WTC11 (cell line): ENCODE data around the gene COL27A1. TPM values are rescaled to one million over a fixed set of nuclear protein-coding genes. Genes with fewer than 3 reads are reported as not detected.
A peak's percentile ranks its signal among the peaks of the same experiment; 100 is the strongest.

Source experiments
- ATAC-seq: fragments of 200-7000 bp; cut with Tn5 transposase; 2 replicates; pipeline ENCODE4 v1.10.0; 2021; ENCODE audit warnings: mild to moderate bottlenecking, moderate library complexity
- CTCF ChIA-PET: fragments of 300-600 bp; sonication (Branson Sonifier 250); formaldehyde crosslinking; loops from one replicate; lab custom pipeline; 2021; ENCODE audit warnings: antibody characterized with exemption; lab: Charles Lee
- POLR2A ChIA-PET: fragments of 350-600 bp; sonication (Branson Sonifier 250); formaldehyde crosslinking; loops from one replicate; lab custom pipeline; 2021; ENCODE audit warnings: antibody characterized with exemption; lab: Charles Lee
- DNase-seq: peaks from one replicate; pipeline ENCODE4 v3.0.0; 2021; ENCODE audit warnings: low spot score
- H3K27ac Mint-ChIP-seq: 2 replicates; pipeline ENCODE4 v1.8.0; 2021; ENCODE audit warnings: mixed read lengths
- H3K27me3 Mint-ChIP-seq: 2 replicates; pipeline ENCODE4 v1.8.0; 2021; ENCODE audit warnings: low read depth, mild to moderate bottlenecking, moderate library complexity, mixed read lengths
- H3K36me3 Mint-ChIP-seq: 2 replicates; pipeline ENCODE4 v1.8.0; 2021; ENCODE audit warnings: mixed read lengths
- H3K4me1 Mint-ChIP-seq: 2 replicates; pipeline ENCODE4 v1.8.0; 2022; ENCODE audit warnings: mixed read lengths
- H3K4me3 Mint-ChIP-seq: 2 replicates; pipeline ENCODE4 v1.8.0; 2021; ENCODE audit warnings: mild to moderate bottlenecking, moderate library complexity, mixed read lengths
- H3K9me3 Mint-ChIP-seq: 2 replicates; pipeline ENCODE4 v1.8.0; 2021; ENCODE audit warnings: mixed read lengths
- ELF4 ChIP-seq: sonication (generic); formaldehyde crosslinking; IDR thresholded peaks from 2 replicates; pipeline ENCODE4 v1.8.1; 2022; ENCODE audit warnings: low read depth, mild to moderate bottlenecking, moderate library complexity, missing genetic modification reagents
- FOXJ3 ChIP-seq: sonication (generic); formaldehyde crosslinking; IDR thresholded peaks from 2 replicates; pipeline ENCODE4 v1.9.0; 2021; ENCODE audit warnings: missing genetic modification reagents, mild to moderate bottlenecking, borderline replicate concordance
- GABPB1 ChIP-seq: sonication (generic); formaldehyde crosslinking; IDR thresholded peaks from 2 replicates; pipeline ENCODE4 v1.8.1; 2023; ENCODE audit warnings: mild to moderate bottlenecking, missing genetic modification reagents
- HMGA2 ChIP-seq: fragments of 250-450 bp; sonication (Bioruptor Pico); IDR thresholded peaks from 2 replicates; pipeline ENCODE4 v1.4.0; 2021; ENCODE audit warnings: mild to moderate bottlenecking, moderate library complexity
- IRF1 ChIP-seq: sonication (generic); formaldehyde crosslinking; IDR thresholded peaks from 2 replicates; pipeline ENCODE4 v1.8.0; 2023; ENCODE audit warnings: missing genetic modification reagents
- JAZF1 ChIP-seq: fragments of 250-450 bp; sonication (Bioruptor Pico); IDR thresholded peaks from 2 replicates; pipeline ENCODE4 v1.9.0; 2021; ENCODE audit warnings: moderate library complexity, mild to moderate bottlenecking, inconsistent platforms
- KAT7 ChIP-seq: sonication (generic); formaldehyde crosslinking; IDR thresholded peaks from 2 replicates; pipeline ENCODE4 v1.8.1; 2023; ENCODE audit warnings: missing genetic modification reagents, mild to moderate bottlenecking, borderline replicate concordance
- RELA ChIP-seq: sonication (generic); formaldehyde crosslinking; IDR thresholded peaks from 2 replicates; pipeline ENCODE4 v1.8.1; 2022; ENCODE audit warnings: missing genetic modification reagents, mild to moderate bottlenecking, borderline replicate concordance
- SMAD3 ChIP-seq: sonication (generic); formaldehyde crosslinking; IDR thresholded peaks from 2 replicates; pipeline ENCODE4 v1.8.0; 2022; ENCODE audit warnings: missing genetic modification reagents, mild to moderate bottlenecking, borderline replicate concordance
- SMAD4 ChIP-seq: sonication (generic); formaldehyde crosslinking; IDR thresholded peaks from 2 replicates; pipeline ENCODE4 v1.8.0; 2022; ENCODE audit warnings: mild to moderate bottlenecking, missing genetic modification reagents
- TEAD1 ChIP-seq: sonication (generic); formaldehyde crosslinking; IDR thresholded peaks from 2 replicates; pipeline ENCODE4 v1.8.0; 2022; ENCODE audit warnings: mild to moderate bottlenecking, missing genetic modification reagents
- TEAD4 ChIP-seq: sonication (generic); formaldehyde crosslinking; IDR thresholded peaks from 2 replicates; pipeline ENCODE4 v1.8.0; 2022; ENCODE audit warnings: mild to moderate bottlenecking, missing genetic modification reagents
- ZNF138 ChIP-seq: sonication (generic); formaldehyde crosslinking; conservative IDR thresholded peaks from 2 replicates; pipeline ENCODE4 v1.8.1; 2022; ENCODE audit warnings: mild to moderate bottlenecking, moderate library complexity, missing genetic modification reagents
- ZNF263 ChIP-seq: sonication (generic); formaldehyde crosslinking; IDR thresholded peaks from 2 replicates; pipeline ENCODE4 v1.8.1; 2022; ENCODE audit warnings: low read depth, mild to moderate bottlenecking, moderate library complexity, missing genetic modification reagents
- ZNF416 ChIP-seq: fragments of 250-450 bp; sonication (Bioruptor Pico); IDR thresholded peaks from 2 replicates; pipeline ENCODE4 v1.9.0; 2021; ENCODE audit warnings: mild to moderate bottlenecking, inconsistent platforms
- ZSCAN18 ChIP-seq: fragments of 250-450 bp; sonication (Bioruptor Pico); IDR thresholded peaks from 2 replicates; pipeline ENCODE4 v2.1.2; 2022; ENCODE audit warnings: mild to moderate bottlenecking, moderate library complexity
- total RNA-seq: library from RNA; stranded (reverse); gene quantifications from 3 replicates; pipeline ENCODE4 v1.2.3, GENCODE V29; 2021
- TF ChIP-seq, protein P1 (sequence below): sonication (generic); formaldehyde crosslinking; IDR thresholded peaks from 2 replicates; pipeline ENCODE4 v1.8.1; 2023; ENCODE audit warnings: mild to moderate bottlenecking, missing genetic modification reagents, moderate library complexity

Gene COL27A1
- total RNA-seq, 1 experiment from 2014 or later, result 47.5 TPM

GRCh38 chr9:114313186-114313585 is 157.8 kb downstream of the COL27A1 start (continued):
- no peak for TF ChIP-seq IRF1 (CRISPR knock-in tag)
- TF ChIP-seq HMGA2 (CRISPR knock-in tag), result no peak
- no peak for TF ChIP-seq ELF4
- TF ChIP-seq, all 79 proteins: peak for 0

- Mint-ChIP-seq H3K4me1 (0 out of 2 replicates have a peak, but pooled peaks cover 3% of the 10 kb centered on the region), H3K36me3 (0 out of 2 replicates have a peak, but pooled peaks cover 4% of the 10 kb centered on the region), H3K27ac (no peak overlapping the region), H3K27me3 (peaks cover 5% of the 10 kb centered on the region), H3K9me3 (peaks cover 5% of the 10 kb centered on the region; the same call in 1 of the 2 replicates), H3K4me3 (no peak overlapping the region)
- TF ChIP-seq ZNF416 (CRISPR knock-in tag) (0 out of 2 replicates have a peak, but pooled peaks have one; percentile 25), JAZF1 (CRISPR knock-in tag) (no peak)
- ChIA-PET CTCF (interaction anchor here (0.9 to 1.8 kb wide), 5 partner anchors 23 to 232 kb away, joined by 3 to 10 read pairs (median 5); no protein-coding TSS in a partner anchor), POLR2A (no interaction called here)
- no peak for DNase-seq
- no peak for ATAC-seq
These were observed 159.0 kb downstream of the COL27A1 start for GRCh38 chr9:114314256-114314867.

DNA sequence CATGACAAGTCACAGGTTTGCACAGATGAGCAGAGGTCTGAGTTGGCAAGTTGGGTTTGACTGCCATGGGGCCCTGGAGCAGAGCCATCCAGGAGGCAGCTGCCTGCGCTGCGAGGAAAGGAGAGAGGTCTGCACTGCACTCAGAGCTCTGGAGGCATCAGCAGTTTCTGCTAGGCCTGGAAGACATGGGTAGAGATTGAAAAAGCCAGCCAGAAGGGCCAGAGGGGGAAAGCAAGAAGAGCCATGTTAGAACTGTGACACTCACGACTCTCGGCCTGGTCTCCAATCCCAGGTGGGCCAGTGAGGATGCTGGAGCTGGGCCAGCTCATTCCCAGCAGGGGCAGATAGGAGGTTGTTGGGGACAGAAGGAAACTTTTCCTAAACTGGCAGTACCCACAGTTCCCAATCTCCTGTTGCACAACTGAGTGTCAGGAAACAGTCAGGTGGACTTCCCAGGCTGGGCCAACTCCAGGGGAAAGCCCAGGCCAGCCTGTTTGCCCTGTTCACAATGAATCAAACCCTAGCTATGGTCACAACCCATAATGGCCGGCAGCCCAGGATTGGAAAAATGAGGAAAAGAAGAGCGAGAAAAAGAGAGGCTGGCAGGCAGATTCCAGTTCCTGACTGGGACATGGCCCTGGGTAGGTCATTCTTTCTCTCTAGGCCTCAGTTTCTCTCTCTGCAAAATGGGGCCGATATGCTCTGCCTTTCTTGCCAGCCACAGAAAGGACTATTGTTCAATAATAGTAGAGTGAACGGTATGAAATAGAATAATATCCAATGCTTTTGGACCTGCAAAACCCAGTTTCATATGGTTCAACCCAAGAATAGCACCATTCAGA is 159.8 kb downstream of the COL27A1 start:
- ChIA-PET POLR2A (no interaction called here), CTCF (interaction anchor here (0.9 to 1.8 kb wide), 4 partner anchors 24 to 232 kb away, joined by 3 to 10 read pairs (median 6); no protein-coding TSS in a partner anchor)
- ATAC-seq, result no peak
- Mint-ChIP-seq H3K27ac (no peak overlapping the region), H3K4me3 (no peak overlapping the region), H3K36me3 (0 out of 2 replicates have a peak, but pooled peaks cover 3% of the 10 kb centered on the region), H3K27me3 (peaks cover 5% of the 10 kb centered on the region), H3K9me3 (peaks cover 5% of the 10 kb centered on the region; the same call in 1 of the 2 replicates), H3K4me1 (0 out of 2 replicates have a peak, but pooled peaks cover 3% of the 10 kb centered on the region)
- TF ChIP-seq TEAD1 (CRISPR knock-in tag) (no peak), GABPB1 (CRISPR knock-in tag) (no peak), RELA (CRISPR knock-in tag) (no peak), ZNF416 (CRISPR knock-in tag) (no peak)
- no peak for DNase-seq

DNA sequence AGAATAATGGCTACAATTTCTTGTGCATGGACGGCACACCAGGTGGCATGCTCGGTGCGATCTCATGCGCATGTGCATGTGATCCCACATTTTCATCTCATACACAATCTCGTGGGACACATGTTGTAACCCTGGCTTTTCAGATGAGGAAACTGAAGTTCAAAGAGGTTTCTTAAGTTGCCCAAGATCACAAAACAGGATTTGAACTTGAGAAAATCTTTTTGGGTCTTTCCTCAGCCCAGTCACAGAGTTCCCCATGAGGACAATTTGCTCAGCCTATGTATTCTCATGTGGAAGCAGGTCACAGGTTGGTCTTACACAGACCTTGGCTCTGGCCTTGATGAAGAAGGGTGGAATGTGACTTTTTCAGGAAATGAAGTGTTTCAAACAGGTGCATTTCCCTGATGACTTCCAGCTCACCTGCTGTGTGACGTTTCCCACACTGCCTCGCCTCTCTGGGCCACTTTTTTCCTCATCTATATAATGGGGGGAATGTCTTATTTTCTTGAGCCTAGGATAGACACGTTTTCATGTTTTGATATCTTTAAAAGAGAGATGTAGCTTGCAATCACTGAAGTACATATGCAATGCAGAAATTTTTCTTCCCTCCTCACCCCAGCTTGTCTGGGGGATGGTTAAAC is 160.5 kb downstream of the COL27A1 start:
- ATAC-seq, result no peak
- H3K9me3 Mint-ChIP-seq, result peaks cover 5% of the 10 kb centered on the region; the same call in 1 of the 2 replicates

More for the DNA sequence above, 160.5 kb downstream of the COL27A1 start:
- Mint-ChIP-seq H3K27ac (no peak overlapping the region), H3K27me3 (peaks cover 5% of the 10 kb centered on the region), H3K4me3 (no peak overlapping the region), H3K36me3 (no peaks in the 10 kb centered on the region), H3K4me1 (0 out of 2 replicates have a peak, but pooled peaks cover 3% of the 10 kb centered on the region)
- ChIA-PET POLR2A (no interaction called here), CTCF (interaction anchor here (1.5 to 2.1 kb wide), 2 partner anchors 208 to 233 kb away, joined by 7 read pairs; no protein-coding TSS in a partner anchor)
- DNase-seq, result no peak
- TF ChIP-seq SMAD3 (CRISPR knock-in tag) (no peak), FOXJ3 (CRISPR knock-in tag) (no peak), ZNF138 (CRISPR knock-in tag) (no peak), KAT7 (no peak), SMAD4 (CRISPR knock-in tag) (no peak), TEAD4 (CRISPR knock-in tag) (no peak), ZNF263 (CRISPR knock-in tag) (no peak), ZSCAN18 (CRISPR knock-in tag) (no peak)
- TF ChIP-seq, protein P1, sequence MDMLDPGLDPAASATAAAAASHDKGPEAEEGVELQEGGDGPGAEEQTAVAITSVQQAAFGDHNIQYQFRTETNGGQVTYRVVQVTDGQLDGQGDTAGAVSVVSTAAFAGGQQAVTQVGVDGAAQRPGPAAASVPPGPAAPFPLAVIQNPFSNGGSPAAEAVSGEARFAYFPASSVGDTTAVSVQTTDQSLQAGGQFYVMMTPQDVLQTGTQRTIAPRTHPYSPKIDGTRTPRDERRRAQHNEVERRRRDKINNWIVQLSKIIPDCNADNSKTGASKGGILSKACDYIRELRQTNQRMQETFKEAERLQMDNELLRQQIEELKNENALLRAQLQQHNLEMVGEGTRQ (CRISPR knock-in tag), result no peak
